T-helper 17 cell (primary cell): ENCODE data around the gene STAT3. TPM values are rescaled to one million over a fixed set of nuclear protein-coding genes. Genes with fewer than 3 reads are reported as not detected.
A peak's percentile ranks its signal among the peaks of the same experiment; 100 is the strongest.

Source experiments
- ATAC-seq: fragments of 150-1000 bp; cut with Tn5 transposase; 2 replicates; pipeline ENCODE4 v1.10.0; 2021; ENCODE audit warnings: mild to moderate bottlenecking, moderate library complexity
- DNase-seq, 3 donors: peaks; one replicate each; pipeline versions ENCODE4 v3.0.0 to v3.0.0-alpha.2; 2020 to 2021
- H3K9me3 ChIP-seq: one replicate; pipeline ENCODE4 v1.7.0; 2013; ENCODE audit warnings: low read length, mild to moderate bottlenecking; ENCODE audit not compliant: control insufficient read depth, poor library complexity, severe bottlenecking
- H3K27ac Mint-ChIP-seq: one replicate; pipeline ENCODE4 v1.8.0; 2022; ENCODE audit warnings: mild to moderate bottlenecking, moderate library complexity, mixed read lengths
- H3K27me3 Mint-ChIP-seq: one replicate; pipeline ENCODE4 v1.8.0; 2022; ENCODE audit warnings: mixed read lengths
- H3K36me3 Mint-ChIP-seq: one replicate; pipeline ENCODE4 v1.8.0; 2022; ENCODE audit warnings: low read depth, mixed read lengths
- H3K4me1 Mint-ChIP-seq: one replicate; pipeline ENCODE4 v1.8.0; 2022; ENCODE audit warnings: mild to moderate bottlenecking, mixed read lengths
- H3K4me3 Mint-ChIP-seq: one replicate; pipeline ENCODE4 v1.8.0; 2022; ENCODE audit warnings: mild to moderate bottlenecking, moderate library complexity, mixed read lengths
- total RNA-seq, 4 donors: library from RNA in 2 of 4; stranded (reverse) in 2 of 4; gene quantifications; one replicate each; pipeline ENCODE4 v1.2.3 and lab custom pipeline; 2022 to 2026

Gene STAT3
- 100 to 1,000 TPM; 203 to 221 TPM for total RNA-seq
- total RNA-seq (lab: John Stamatoyannopoulos, UW): 211 to 241 reads per million in 2 donors

GRCh38 chr17:42388381-42389134 lies at the start of gene STAT3:
Gene STAT3 (minus strand): TSS chr17:42388442. CDS start chr17:42348516, 39,926 bp downstream.
- no peaks in the 10 kb centered on the region for H3K27me3 Mint-ChIP-seq
- H3K4me3 Mint-ChIP-seq: peak within 1 kb of the TSS; percentile 97
- peak within 1 kb of the TSS; percentile 99 for H3K27ac Mint-ChIP-seq
- H3K36me3 Mint-ChIP-seq: peaks cover 7% of the 10 kb centered on the region
- no peaks in the 10 kb centered on the region for H3K9me3 ChIP-seq
- peak; percentile 100 for DNase-seq
- H3K4me1 Mint-ChIP-seq: peaks cover 35% of the 10 kb centered on the region
- ATAC-seq: peak; percentile 86

- Mint-ChIP-seq H3K36me3 (peaks cover 2% of the 10 kb centered on the region), H3K4me3 (no peak overlapping the region), H3K27me3 (peaks cover 19% of the 10 kb centered on the region), H3K27ac (no peak overlapping the region), H3K4me1 (peaks cover 4% of the 10 kb centered on the region)
- DNase-seq (no peak), ATAC-seq (no peak)
- H3K9me3 ChIP-seq: no peaks in the 10 kb centered on the region
Measured at GRCh38 chr17:42436391-42436790, 48.1 kb upstream of the STAT3 start.

GRCh38 chr17:42431758-42432161 lies 43.5 kb upstream of the STAT3 start:
- Mint-ChIP-seq H3K4me3 (no peak overlapping the region), H3K36me3 (peaks cover 2% of the 10 kb centered on the region), H3K4me1 (peaks cover 2% of the 10 kb centered on the region), H3K27me3 (peaks cover 36% of the 10 kb centered on the region), H3K27ac (no peak overlapping the region)
- no peaks in the 10 kb centered on the region for H3K9me3 ChIP-seq
- DNase-seq: no peak
- ATAC-seq: no peak

- peaks cover 36% of the 10 kb centered on the region for H3K27me3 Mint-ChIP-seq
- no peak for DNase-seq
- H3K4me1 Mint-ChIP-seq: peaks cover 2% of the 10 kb centered on the region
- H3K4me3 Mint-ChIP-seq: no peak overlapping the region
- no peak for ATAC-seq
- H3K27ac Mint-ChIP-seq: no peak overlapping the region
- no peaks in the 10 kb centered on the region for H3K9me3 ChIP-seq
- peaks cover 2% of the 10 kb centered on the region for H3K36me3 Mint-ChIP-seq
Measured at GRCh38 chr17:42429726-42430447, 41.6 kb upstream of the STAT3 start.

GRCh38 chr17:42428141-42428944 lies 40.1 kb upstream of the STAT3 start:
- peak; percentile 80 for ATAC-seq
- Mint-ChIP-seq H3K27me3 (peaks cover 29% of the 10 kb centered on the region), H3K27ac (no peak overlapping the region), H3K4me1 (peaks cover 2% of the 10 kb centered on the region), H3K36me3 (no peaks in the 10 kb centered on the region), H3K4me3 (no peak overlapping the region)
- DNase-seq: peak in 1 of 3 donors; percentile 33
- H3K9me3 ChIP-seq: no peaks in the 10 kb centered on the region

GRCh38 chr17:42424991-42425610 lies 36.9 kb upstream of the STAT3 start:
- H3K4me1 Mint-ChIP-seq: peaks cover 8% of the 10 kb centered on the region
- DNase-seq (no peak), ATAC-seq (no peak)
- H3K36me3 Mint-ChIP-seq: no peaks in the 10 kb centered on the region
- no peaks in the 10 kb centered on the region for H3K9me3 ChIP-seq
- H3K27ac Mint-ChIP-seq: no peak overlapping the region
- no peak overlapping the region for H3K4me3 Mint-ChIP-seq
- H3K27me3 Mint-ChIP-seq: peaks cover 36% of the 10 kb centered on the region

- no peaks in the 10 kb centered on the region for H3K9me3 ChIP-seq
- H3K36me3 Mint-ChIP-seq: no peaks in the 10 kb centered on the region
- H3K27ac Mint-ChIP-seq: no peak overlapping the region
- no peak for DNase-seq
- peak overlapping the region; percentile 93 for H3K4me3 Mint-ChIP-seq
- H3K27me3 Mint-ChIP-seq: peaks cover 35% of the 10 kb centered on the region
- no peak for ATAC-seq
- H3K4me1 Mint-ChIP-seq: peaks cover 8% of the 10 kb centered on the region
Measured at GRCh38 chr17:42423766-42424165, 35.5 kb upstream of the STAT3 start.

GRCh38 chr17:42422958-42423712 lies 34.9 kb upstream of the STAT3 start, which contains the start of gene CAVIN1:
Gene CAVIN1 (minus strand): TSS chr17:42423256. CDS start chr17:42423097, 159 bp downstream.
- Mint-ChIP-seq H3K27ac (no peak within 1 kb of the TSS), H3K36me3 (no peaks in the 10 kb centered on the region), H3K4me3 (peak within 1 kb of the TSS; percentile 93), H3K27me3 (peaks cover 29% of the 10 kb centered on the region), H3K4me1 (peaks cover 8% of the 10 kb centered on the region)
- DNase-seq (no peak), ATAC-seq (peak; percentile 48)
- no peaks in the 10 kb centered on the region for H3K9me3 ChIP-seq

GRCh38 chr17:42422412-42422957 lies 34.2 kb upstream of the STAT3 start:
- peaks cover 27% of the 10 kb centered on the region for H3K27me3 Mint-ChIP-seq
- H3K36me3 Mint-ChIP-seq: no peaks in the 10 kb centered on the region
- peak overlapping the region; percentile 93 for H3K4me3 Mint-ChIP-seq
- ATAC-seq: peak; percentile 75
- no peaks in the 10 kb centered on the region for H3K9me3 ChIP-seq
- peaks cover 8% of the 10 kb centered on the region for H3K4me1 Mint-ChIP-seq
- DNase-seq: no peak
- H3K27ac Mint-ChIP-seq: no peak overlapping the region

GRCh38 chr17:42421507-42422338 lies 33.5 kb upstream of the STAT3 start:
- H3K4me1 Mint-ChIP-seq: peaks cover 8% of the 10 kb centered on the region
- no peaks in the 10 kb centered on the region for H3K36me3 Mint-ChIP-seq
- peaks cover 27% of the 10 kb centered on the region for H3K27me3 Mint-ChIP-seq
- H3K9me3 ChIP-seq: no peaks in the 10 kb centered on the region
- DNase-seq (no peak), ATAC-seq (no peak)
- peak overlapping the region; percentile 68 for H3K4me3 Mint-ChIP-seq
- no peak overlapping the region for H3K27ac Mint-ChIP-seq

- peaks cover 27% of the 10 kb centered on the region for H3K27me3 Mint-ChIP-seq
- peaks cover 9% of the 10 kb centered on the region for H3K4me1 Mint-ChIP-seq
- H3K27ac Mint-ChIP-seq: no peak overlapping the region
- no peak for ATAC-seq
- peak overlapping the region; percentile 67 for H3K4me3 Mint-ChIP-seq
- H3K36me3 Mint-ChIP-seq: no peaks in the 10 kb centered on the region
- H3K9me3 ChIP-seq: no peaks in the 10 kb centered on the region
- no peak for DNase-seq
Measured at GRCh38 chr17:42421136-42421506, 32.9 kb upstream of the STAT3 start.
